GM23248 (cell line): ENCODE measurements around the gene HOOK2.

Experiments used
- EZH2 ChIP-seq: fragments of 200-600 bp; sonication (generic); IDR thresholded peaks from 2 replicates; pipeline ENCODE4 v1.6.1; 2018; ENCODE audit warnings: antibody characterized with exemption, mild to moderate bottlenecking; ENCODE audit not compliant: insufficient read depth, poor library complexity, severe bottlenecking
- EZH2phosphoT487 ChIP-seq: fragments of 200-600 bp; sonication (generic); IDR thresholded peaks from 2 replicates; pipeline ENCODE4 v1.6.1; 2018; ENCODE audit warnings: antibody characterized with exemption, moderate library complexity, mild to moderate bottlenecking, low read depth; ENCODE audit not compliant: insufficient read depth

DNA sequence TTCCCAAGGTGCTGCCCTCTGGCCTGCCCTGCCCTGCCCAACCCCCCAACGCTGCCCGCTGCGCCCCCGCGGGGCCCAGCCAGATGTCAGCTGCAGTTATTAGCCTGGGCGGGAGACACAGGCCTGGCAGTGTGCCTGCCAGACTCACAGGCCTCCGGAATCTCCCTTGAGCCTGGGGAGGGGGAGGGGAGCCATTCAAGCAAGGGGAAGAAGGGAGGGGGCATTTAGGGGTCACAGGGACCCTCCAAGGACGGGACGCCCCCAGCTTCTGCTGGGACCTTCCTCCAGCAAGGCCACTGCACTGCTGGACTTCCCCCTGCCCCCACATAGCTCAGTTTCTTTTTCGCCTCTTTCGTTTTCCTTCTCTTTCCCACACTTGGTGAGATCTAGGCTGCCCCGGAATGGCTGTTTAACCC is 13.3 kb upstream of the HOOK2 start:
- TF ChIP-seq EZH2phosphoT487 (no peak), EZH2 (no peak)
